K562 (cell line): Measurements from ENCODE around the gene BAIAP2. TPM values are rescaled to one million over a fixed set of nuclear protein-coding genes. Genes with fewer than 3 reads are reported as not detected.

ENCODE experiments used
- CCNT2 ChIP-seq: IDR thresholded peaks from 2 replicates; pipeline ENCODE4 v1.6.1; 2011; ENCODE audit warnings: borderline replicate concordance, low read depth, mild to moderate bottlenecking, moderate library complexity, mixed read lengths, low read length; ENCODE audit not compliant: insufficient read length; ENCODE audit errors: extremely low read depth
- EWSR1 ChIP-seq: fragments of 450-650 bp; IDR thresholded peaks from 2 replicates; pipeline ENCODE4 v1.6.1; 2018; ENCODE audit warnings: borderline replicate concordance, mild to moderate bottlenecking, low read depth, moderate library complexity; ENCODE audit not compliant: partially characterized antibody
- GMEB1 ChIP-seq: fragments of 250-450 bp; sonication (Bioruptor Pico); IDR thresholded peaks from 2 replicates; pipeline ENCODE4 v1.4.0; 2020; ENCODE audit warnings: mild to moderate bottlenecking
- KAT2B ChIP-seq: IDR thresholded peaks from one replicate; pipeline ENCODE4 v1.6.1; 2012; ENCODE audit warnings: low read depth, mild to moderate bottlenecking, control low read depth, inconsistent platforms, low read length, moderate library complexity
- NCOA1 ChIP-seq: fragments of 450-650 bp; IDR thresholded peaks from 2 replicates; pipeline ENCODE4 v1.6.1; 2016; ENCODE audit warnings: low read depth
- NR2C1 ChIP-seq, 2 experiments: fragments of 450-650 bp; IDR thresholded peaks; 2 replicates each; pipeline ENCODE4 v1.6.1; 2017; ENCODE audit warnings: mild to moderate bottlenecking in 2 of 2, antibody characterized with exemption in 1 of 2, inconsistent platforms in 1 of 2, missing compliant biosample characterization in 1 of 2, missing genetic modification characterization in 1 of 2
- PHTF2 ChIP-seq: fragments of 250-450 bp; sonication (Bioruptor Pico); IDR thresholded peaks from 2 replicates; pipeline ENCODE4 v1.5.0; 2021; ENCODE audit warnings: mild to moderate bottlenecking
- SIX5 ChIP-seq, 2 experiments: IDR thresholded peaks; 2 replicates each; pipeline ENCODE4 v1.6.1; 2011; ENCODE audit warnings: low read length in 2 of 2, borderline replicate concordance in 1 of 2, low read depth in 1 of 2, mild to moderate bottlenecking in 1 of 2, moderate library complexity in 1 of 2; ENCODE audit not compliant: insufficient read depth in 1 of 2
- TAF15 ChIP-seq: fragments of 200-400 bp; formaldehyde crosslinking; IDR thresholded peaks from 2 replicates; pipeline ENCODE4 v1.6.1; 2017; ENCODE audit warnings: mild to moderate bottlenecking, low read depth, low read length, moderate library complexity
- ZNF311 ChIP-seq: fragments of 250-450 bp; sonication (Bioruptor Pico); IDR thresholded peaks from 2 replicates; pipeline ENCODE4 v1.4.0; 2020; ENCODE audit warnings: mild to moderate bottlenecking, moderate library complexity
- ZNF584 ChIP-seq: fragments of 200-800 bp; sonication (Bioruptor generic); IDR thresholded peaks from 2 replicates; pipeline ENCODE4 v1.6.1; 2016; ENCODE audit warnings: low read depth, mild to moderate bottlenecking, missing genetic modification characterization, missing compliant biosample characterization
- ZNF668 ChIP-seq: fragments of 250-450 bp; sonication (Bioruptor Pico); IDR thresholded peaks from 2 replicates; pipeline ENCODE4 v1.8.0; 2022; ENCODE audit warnings: mild to moderate bottlenecking, inconsistent platforms
- polyA plus RNA-seq, 8 experiments: library from polyadenylated mRNA; depleted of rRNA in 4 of 8; stranded (reverse) in 5 of 8; unstranded in 3 of 8; fragments of >200 nt; fragmentation: Nextera tagmentation in 2 of 8; fragmentation: Illumina TruSeq in 1 of 8; extraction: Ambion mirVana in 2 of 8; extraction: Trizol in 1 of 8; gene quantifications; 2 replicates each; pipeline versions ENCODE4 v1.2.1 to v1.2.3, GENCODE V29; 2011 to 2014; ENCODE audit warnings: inconsistent platforms in 1 of 8, missing spikeins in 1 of 8
- total RNA-seq, 7 experiments: library from RNA; depleted of rRNA in 6 of 7; stranded (reverse); fragments of >200 nt in 6 of 7; fragmentation: Illumina TruSeq in 2 of 7; extraction: Trizol in 2 of 7; gene quantifications; 2 replicates each; pipeline versions ENCODE4 v1.2.1 to v1.2.3, GENCODE V29; 2011 to 2021; ENCODE audit warnings: low replicate concordance in 1 of 7
- TF ChIP-seq, protein P1 (sequence below): fragments of 200-800 bp; sonication (Bioruptor generic); IDR thresholded peaks from 2 replicates; pipeline ENCODE4 v1.6.1; 2016; ENCODE audit warnings: missing genetic modification characterization, missing compliant biosample characterization
- TF ChIP-seq, protein P2 (sequence below): fragments of 150-350 bp; IDR thresholded peaks from 2 replicates; pipeline ENCODE4 v1.6.1; 2014; ENCODE audit warnings: low read depth, mild to moderate bottlenecking, low read length, borderline replicate concordance

Gene BAIAP2
- total and polyA plus RNA-seq, 9 of the 15 experiments (the other 6 are each of a cell fraction or from before 2014, with no cell fraction given): 2.3 to 51.6 (median 18.4) TPM

- TF ChIP-seq PHTF2 (CRISPR knock-in tag) (no peak), SIX5 (IDR thresholded peaks at IDR 0.05; ENCODE audit: borderline replicate concordance in 1 of 2, insufficient read depth in 1 of 2, low read depth in 1 of 2, low read length in 2 of 2) (no peak), ZNF668 (CRISPR knock-in tag) (no peak), CCNT2 (no peak), ZNF311 (CRISPR knock-in tag) (no peak), TAF15 (no peak), EWSR1 (no peak), NR2C1 (IDR thresholded peaks at IDR 0.05) (no peak), NR2C1 (tag; IDR thresholded peaks at IDR 0.05) (no peak), ZNF584 (CRISPR knock-in tag) (peak; percentile 40; the same call in 1 of the 2 replicates), KAT2B (no peak), NCOA1 (0 out of 2 replicates have a peak, but pooled peaks have one; percentile 56), GMEB1 (no peak)
- TF ChIP-seq, protein P1, sequence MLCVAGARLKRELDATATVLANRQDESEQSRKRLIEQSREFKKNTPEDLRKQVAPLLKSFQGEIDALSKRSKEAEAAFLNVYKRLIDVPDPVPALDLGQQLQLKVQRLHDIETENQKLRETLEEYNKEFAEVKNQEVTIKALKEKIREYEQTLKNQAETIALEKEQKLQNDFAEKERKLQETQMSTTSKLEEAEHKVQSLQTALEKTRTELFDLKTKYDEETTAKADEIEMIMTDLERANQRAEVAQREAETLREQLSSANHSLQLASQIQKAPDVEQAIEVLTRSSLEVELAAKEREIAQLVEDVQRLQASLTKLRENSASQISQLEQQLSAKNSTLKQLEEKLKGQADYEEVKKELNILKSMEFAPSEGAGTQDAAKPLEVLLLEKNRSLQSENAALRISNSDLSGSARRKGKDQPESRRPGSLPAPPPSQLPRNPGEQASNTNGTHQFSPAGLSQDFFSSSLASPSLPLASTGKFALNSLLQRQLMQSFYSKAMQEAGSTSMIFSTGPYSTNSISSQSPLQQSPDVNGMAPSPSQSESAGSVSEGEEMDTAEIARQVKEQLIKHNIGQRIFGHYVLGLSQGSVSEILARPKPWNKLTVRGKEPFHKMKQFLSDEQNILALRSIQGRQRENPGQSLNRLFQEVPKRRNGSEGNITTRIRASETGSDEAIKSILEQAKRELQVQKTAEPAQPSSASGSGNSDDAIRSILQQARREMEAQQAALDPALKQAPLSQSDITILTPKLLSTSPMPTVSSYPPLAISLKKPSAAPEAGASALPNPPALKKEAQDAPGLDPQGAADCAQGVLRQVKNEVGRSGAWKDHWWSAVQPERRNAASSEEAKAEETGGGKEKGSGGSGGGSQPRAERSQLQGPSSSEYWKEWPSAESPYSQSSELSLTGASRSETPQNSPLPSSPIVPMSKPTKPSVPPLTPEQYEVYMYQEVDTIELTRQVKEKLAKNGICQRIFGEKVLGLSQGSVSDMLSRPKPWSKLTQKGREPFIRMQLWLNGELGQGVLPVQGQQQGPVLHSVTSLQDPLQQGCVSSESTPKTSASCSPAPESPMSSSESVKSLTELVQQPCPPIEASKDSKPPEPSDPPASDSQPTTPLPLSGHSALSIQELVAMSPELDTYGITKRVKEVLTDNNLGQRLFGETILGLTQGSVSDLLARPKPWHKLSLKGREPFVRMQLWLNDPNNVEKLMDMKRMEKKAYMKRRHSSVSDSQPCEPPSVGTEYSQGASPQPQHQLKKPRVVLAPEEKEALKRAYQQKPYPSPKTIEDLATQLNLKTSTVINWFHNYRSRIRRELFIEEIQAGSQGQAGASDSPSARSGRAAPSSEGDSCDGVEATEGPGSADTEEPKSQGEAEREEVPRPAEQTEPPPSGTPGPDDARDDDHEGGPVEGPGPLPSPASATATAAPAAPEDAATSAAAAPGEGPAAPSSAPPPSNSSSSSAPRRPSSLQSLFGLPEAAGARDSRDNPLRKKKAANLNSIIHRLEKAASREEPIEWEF (CRISPR knock-in tag): no peak
- TF ChIP-seq, protein P2, sequence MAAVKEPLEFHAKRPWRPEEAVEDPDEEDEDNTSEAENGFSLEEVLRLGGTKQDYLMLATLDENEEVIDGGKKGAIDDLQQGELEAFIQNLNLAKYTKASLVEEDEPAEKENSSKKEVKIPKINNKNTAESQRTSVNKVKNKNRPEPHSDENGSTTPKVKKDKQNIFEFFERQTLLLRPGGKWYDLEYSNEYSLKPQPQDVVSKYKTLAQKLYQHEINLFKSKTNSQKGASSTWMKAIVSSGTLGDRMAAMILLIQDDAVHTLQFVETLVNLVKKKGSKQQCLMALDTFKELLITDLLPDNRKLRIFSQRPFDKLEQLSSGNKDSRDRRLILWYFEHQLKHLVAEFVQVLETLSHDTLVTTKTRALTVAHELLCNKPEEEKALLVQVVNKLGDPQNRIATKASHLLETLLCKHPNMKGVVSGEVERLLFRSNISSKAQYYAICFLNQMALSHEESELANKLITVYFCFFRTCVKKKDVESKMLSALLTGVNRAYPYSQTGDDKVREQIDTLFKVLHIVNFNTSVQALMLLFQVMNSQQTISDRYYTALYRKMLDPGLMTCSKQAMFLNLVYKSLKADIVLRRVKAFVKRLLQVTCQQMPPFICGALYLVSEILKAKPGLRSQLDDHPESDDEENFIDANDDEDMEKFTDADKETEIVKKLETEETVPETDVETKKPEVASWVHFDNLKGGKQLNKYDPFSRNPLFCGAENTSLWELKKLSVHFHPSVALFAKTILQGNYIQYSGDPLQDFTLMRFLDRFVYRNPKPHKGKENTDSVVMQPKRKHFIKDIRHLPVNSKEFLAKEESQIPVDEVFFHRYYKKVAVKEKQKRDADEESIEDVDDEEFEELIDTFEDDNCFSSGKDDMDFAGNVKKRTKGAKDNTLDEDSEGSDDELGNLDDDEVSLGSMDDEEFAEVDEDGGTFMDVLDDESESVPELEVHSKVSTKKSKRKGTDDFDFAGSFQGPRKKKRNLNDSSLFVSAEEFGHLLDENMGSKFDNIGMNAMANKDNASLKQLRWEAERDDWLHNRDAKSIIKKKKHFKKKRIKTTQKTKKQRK: no peak
These were observed 16.7 kb upstream of the BAIAP2 start (continued) for GRCh38 chr17:81018044-81018802.
